ENCODE measurements around the gene KIFC1.
"Not testable (repeated sequence)": the region's sequence is repeated elsewhere in the genome, so short reads cannot be mapped to it uniquely, and the experiment has no call there.

The KIFC1 gene

GRCh38 chr6:33356295-33356694 lies 35.3 kb upstream of the KIFC1 start:
- no peaks in the 10 kb centered on the region for H3K4me1 ChIP-seq
- TF ChIP-seq CTCF (IDR thresholded peaks at IDR 0.05) = no peak
- H3K9me3 ChIP-seq = no peaks in the 10 kb centered on the region
- H3K27me3 ChIP-seq = peaks cover 0 to 21% of the 10 kb centered on the region in 2 donors
- no peaks in the 10 kb centered on the region for H3K36me3 ChIP-seq
- H3K27ac ChIP-seq = no peak overlapping the region
- DNase-seq = no peak
- no peak overlapping the region for H3K4me3 ChIP-seq
- intact Hi-C loops (cut with DNase I; ENCODE audit: low total_unique reads) = no loop called here

GRCh38 chr6:33357160-33357871 lies 34.3 kb upstream of the KIFC1 start:
- H3K4me1 ChIP-seq; H3K4me3 ChIP-seq; DNase-seq; intact Hi-C loops (cut with DNase I; ENCODE audit: low total_unique reads); H3K27ac ChIP-seq; H3K36me3 ChIP-seq; H3K9me3 ChIP-seq: not testable (repeated sequence)
- peaks cover 0 to 21% of the 10 kb centered on the region in 2 donors for H3K27me3 ChIP-seq

- H3K9me3 ChIP-seq = no peaks in the 10 kb centered on the region
- peaks cover 0 to 29% of the 10 kb centered on the region in 2 donors for H3K27me3 ChIP-seq
- no peaks in the 10 kb centered on the region for H3K36me3 ChIP-seq
- H3K27ac ChIP-seq = no peak overlapping the region
- H3K4me1 ChIP-seq = no peaks in the 10 kb centered on the region
- intact Hi-C loops (cut with DNase I; ENCODE audit: low total_unique reads) = no loop called here
- DNase-seq = no peak
- no peak for TF ChIP-seq CTCF (IDR thresholded peaks at IDR 0.05)
- H3K4me3 ChIP-seq = no peak overlapping the region
These were observed 32.3 kb upstream of the KIFC1 start for GRCh38 chr6:33359331-33359730.

- H3K27ac ChIP-seq; DNase-seq; H3K9me3 ChIP-seq; H3K4me3 ChIP-seq; intact Hi-C loops (cut with DNase I; ENCODE audit: low total_unique reads); H3K36me3 ChIP-seq; H3K4me1 ChIP-seq: not testable (repeated sequence)
- H3K27me3 ChIP-seq = peaks cover 0 to 15% of the 10 kb centered on the region in 2 donors
These were observed 28.1 kb upstream of the KIFC1 start for GRCh38 chr6:33363486-33363885.

GRCh38 chr6:33364475-33365205 lies 27.0 kb upstream of the KIFC1 start:
- H3K4me1 ChIP-seq; H3K27ac ChIP-seq; H3K4me3 ChIP-seq; DNase-seq; H3K36me3 ChIP-seq; intact Hi-C loops (cut with DNase I; ENCODE audit: low total_unique reads); H3K9me3 ChIP-seq: not testable (repeated sequence)
- peaks cover 0 to 15% of the 10 kb centered on the region in 2 donors for H3K27me3 ChIP-seq

GRCh38 chr6:33365206-33365971 lies 26.2 kb upstream of the KIFC1 start:
- H3K9me3 ChIP-seq; H3K4me1 ChIP-seq; H3K4me3 ChIP-seq; H3K36me3 ChIP-seq; DNase-seq; H3K27me3 ChIP-seq; H3K27ac ChIP-seq; intact Hi-C loops (cut with DNase I; ENCODE audit: low total_unique reads): not testable (repeated sequence)

GRCh38 chr6:33367009-33367714 lies 24.5 kb upstream of the KIFC1 start:
- no peak for DNase-seq
- no peaks in the 10 kb centered on the region for H3K9me3 ChIP-seq
- no peak overlapping the region for H3K27ac ChIP-seq
- H3K36me3 ChIP-seq = no peaks in the 10 kb centered on the region
- H3K4me1 ChIP-seq = no peaks in the 10 kb centered on the region
- intact Hi-C loops (cut with DNase I; ENCODE audit: low total_unique reads) = no loop called here
- TF ChIP-seq CTCF (IDR thresholded peaks at IDR 0.05) = no peak
- peaks cover 0 to 7% of the 10 kb centered on the region in 2 donors for H3K27me3 ChIP-seq
- no peak overlapping the region for H3K4me3 ChIP-seq

GRCh38 chr6:33367715-33368025 lies 24.0 kb upstream of the KIFC1 start:
- DNase-seq; H3K9me3 ChIP-seq; H3K4me3 ChIP-seq; H3K4me1 ChIP-seq; H3K36me3 ChIP-seq; H3K27ac ChIP-seq; intact Hi-C loops (cut with DNase I; ENCODE audit: low total_unique reads); H3K27me3 ChIP-seq: not testable (repeated sequence)

GRCh38 chr6:33371901-33372300 lies 19.7 kb upstream of the KIFC1 start:
- intact Hi-C loops (cut with DNase I; ENCODE audit: low total_unique reads); H3K36me3 ChIP-seq: not testable (repeated sequence)
- peaks cover 0 to 22% (median 17%) of the 10 kb centered on the region in 4 donors for H3K4me1 ChIP-seq

More at GRCh38 chr6:33371901-33372300, 19.7 kb upstream of the KIFC1 start:
- H3K4me3 ChIP-seq, DNase-seq, H3K27ac ChIP-seq, H3K27me3 ChIP-seq, H3K9me3 ChIP-seq: not testable (repeated sequence)
